H1 (cell line): Measurements from ENCODE around the gene SLC25A42. TPM values are rescaled to one million over a fixed set of nuclear protein-coding genes. Genes with fewer than 3 reads are reported as not detected.
A peak's percentile ranks its signal among the peaks of the same experiment; 100 is the strongest.

Experiments used
- ASH2L ChIP-seq: fragments of 200-600, 300-600 bp; sonication (generic); IDR thresholded peaks from one replicate; pipeline ENCODE4 v1.7.1; 2017; ENCODE audit warnings: low read length
- ATF2 ChIP-seq: IDR thresholded peaks from 2 replicates; pipeline ENCODE4 v1.6.1; 2012; ENCODE audit warnings: low read length, inconsistent platforms
- FOSL1 ChIP-seq: IDR thresholded peaks from 2 replicates; pipeline ENCODE4 v1.6.1; 2011; ENCODE audit warnings: mild to moderate bottlenecking, low read depth, low read length, moderate library complexity; ENCODE audit not compliant: insufficient read depth
- MAX ChIP-seq: IDR thresholded peaks from 2 replicates; pipeline ENCODE4 v1.6.1; 2012; ENCODE audit warnings: inconsistent platforms
- RAD21 ChIP-seq, 2 experiments: IDR thresholded peaks in 1 of 2; conservative IDR thresholded peaks in 1 of 2; 2 replicates each; pipeline ENCODE4 v1.6.1; 2011; ENCODE audit warnings: low read depth in 2 of 2, low read length in 2 of 2, improper control_type of control experiment in 1 of 2, inconsistent platforms in 1 of 2, mild to moderate bottlenecking in 1 of 2, moderate library complexity in 1 of 2
- RBBP5 ChIP-seq: IDR thresholded peaks from 2 replicates; pipeline ENCODE4 v1.7.1; 2012; ENCODE audit warnings: low read depth, mild to moderate bottlenecking, inconsistent platforms, low read length, moderate library complexity, borderline replicate concordance
- SP4 ChIP-seq: IDR thresholded peaks from 2 replicates; pipeline ENCODE4 v1.6.1; 2012; ENCODE audit warnings: low read length, inconsistent platforms
- SRF ChIP-seq: IDR thresholded peaks from 2 replicates; pipeline ENCODE4 v1.6.1; 2011; ENCODE audit warnings: mild to moderate bottlenecking, low read depth, low read length, moderate library complexity
- TAF1 ChIP-seq: IDR thresholded peaks from 2 replicates; pipeline ENCODE4 v1.6.1; 2011; ENCODE audit warnings: mild to moderate bottlenecking, low read depth, low read length
- ZNF274 ChIP-seq: IDR thresholded peaks from 2 replicates; pipeline ENCODE4 v1.7.0; 2012; ENCODE audit warnings: low read length, borderline replicate concordance; ENCODE audit errors: extremely low read depth
- polyA plus RNA-seq, 7 experiments: library from polyadenylated mRNA; depleted of rRNA in 3 of 7; stranded (reverse) in 5 of 7; unstranded in 2 of 7; fragments of >200 nt in 5 of 7; fragments of 200-250 nt in 2 of 7; gene quantifications; 1 replicate in 5 of 7; 2 replicates in 1 of 7; 4 replicates in 1 of 7; pipeline versions ENCODE4 v1.2.1 to v1.2.3, GENCODE V29; 2011 to 2013; ENCODE audit warnings: missing spikeins in 2 of 7, mixed read lengths in 2 of 7
- total RNA-seq: library from RNA; stranded (reverse); fragmentation: NEBNext Ultra II Directional; extraction: Animal tissue kit (Norgen Biotek cat#: 25700); gene quantifications from 2 replicates; pipeline ENCODE4 v1.2.1, GENCODE V29; 2021

The SLC25A42 gene
- total and polyA plus RNA-seq, 2 of the 8 experiments (the other 6 are each of a cell fraction or from before 2014, with no cell fraction given): 5.9 to 6.2 TPM

- no peak for TF ChIP-seq RBBP5
- no peak; the same call in 1 of the 2 replicates for TF ChIP-seq ATF2
- no peak for TF ChIP-seq SRF
- 0 out of 2 replicates have a peak, but pooled peaks have one; percentile 26 for TF ChIP-seq MAX
- no peak for TF ChIP-seq FOSL1
- TF ChIP-seq SP4: peak; percentile 93
- peak; percentile 58; the same call in 1 of the 2 replicates for TF ChIP-seq TAF1
- TF ChIP-seq RAD21 (IDR thresholded peaks at IDR 0.05 in 1 of 2, conservative IDR thresholded peaks at IDR 0.05 in 1 of 2; ENCODE audit: low read depth in 2 of 2, low read length in 2 of 2): peak in 1 of 2 experiments; percentile 14; a peak in 1 of 4 replicates
- TF ChIP-seq ZNF274: no peak
- TF ChIP-seq ASH2L: no peak
Observed at GRCh38 chr19:19063183-19064097, at the start of gene SLC25A42 (continued).
